HG03432 (cell line): Measurements from ENCODE around the gene ZNF189.

Experiments used
- ATAC-seq: cut with Tn5 transposase; IDR thresholded peaks from one replicate; pipeline ENCODE4 v1.9.1; 2021; ENCODE audit warnings: mild to moderate bottlenecking, moderate library complexity; ENCODE audit not compliant: unreplicated experiment

ZNF189 gene

DNA sequence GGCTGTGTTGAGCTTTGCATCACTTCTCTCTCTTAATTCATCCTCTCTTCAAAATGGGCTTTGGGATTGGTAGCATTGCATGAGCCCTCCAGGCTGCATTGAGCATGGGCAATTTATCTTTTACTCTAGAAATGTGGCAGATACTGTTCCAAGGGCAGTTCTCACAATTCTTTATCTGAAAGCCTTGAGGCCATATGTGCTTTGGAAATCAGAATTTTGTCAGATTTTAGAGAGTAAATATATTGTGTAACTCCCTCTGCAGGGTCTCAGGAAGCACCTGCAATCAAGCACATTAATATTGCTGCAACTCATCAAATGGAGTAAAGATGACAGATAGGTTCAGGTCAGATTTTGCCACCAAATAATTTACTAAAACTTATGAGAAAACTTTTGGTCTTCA, 19.3 kb downstream of the ZNF189 start:
- no peak for ATAC-seq

DNA sequence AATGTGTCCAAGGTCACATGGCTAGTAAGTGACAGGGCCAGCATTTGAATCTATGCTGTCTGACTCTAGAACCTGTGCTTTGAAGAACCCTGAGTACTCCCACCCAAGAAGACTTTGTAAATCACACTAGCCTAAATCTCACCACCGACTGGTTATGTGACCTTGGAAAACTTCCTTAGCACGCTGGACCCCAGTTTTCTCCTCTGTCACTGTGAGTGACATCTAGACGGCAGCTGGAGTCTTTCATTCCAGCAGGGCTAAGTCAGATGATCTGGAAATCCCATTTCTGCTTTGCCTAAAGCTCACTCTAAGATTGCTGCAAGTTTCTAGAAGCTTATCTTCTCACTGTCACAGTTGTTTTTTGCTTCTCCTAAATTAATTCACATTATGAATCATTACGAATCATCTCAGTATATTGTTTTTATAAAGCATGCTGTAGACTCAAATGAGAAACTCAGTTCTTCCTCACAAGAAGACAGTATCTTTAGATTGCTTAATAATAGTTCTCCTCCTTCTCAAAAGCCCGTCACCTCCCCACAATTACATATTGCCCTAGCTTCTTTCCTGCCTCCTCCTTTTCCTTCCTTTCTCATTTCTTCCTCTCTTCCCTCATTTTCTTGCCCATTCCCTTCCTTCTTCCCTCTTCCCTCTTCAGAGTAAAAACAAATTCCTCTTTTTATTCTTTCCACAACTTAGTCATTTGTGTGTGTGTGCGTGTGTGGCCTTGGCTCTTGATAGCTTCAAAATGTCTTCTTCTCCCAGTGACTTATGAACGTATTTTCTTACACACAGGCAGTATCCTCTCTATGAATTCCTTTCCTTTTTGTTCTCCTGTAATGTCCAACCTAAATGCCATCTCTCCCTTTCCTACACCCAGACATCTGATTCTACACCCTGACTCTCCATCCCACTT, 20.1 kb downstream of the ZNF189 start:
- no peak for ATAC-seq

DNA sequence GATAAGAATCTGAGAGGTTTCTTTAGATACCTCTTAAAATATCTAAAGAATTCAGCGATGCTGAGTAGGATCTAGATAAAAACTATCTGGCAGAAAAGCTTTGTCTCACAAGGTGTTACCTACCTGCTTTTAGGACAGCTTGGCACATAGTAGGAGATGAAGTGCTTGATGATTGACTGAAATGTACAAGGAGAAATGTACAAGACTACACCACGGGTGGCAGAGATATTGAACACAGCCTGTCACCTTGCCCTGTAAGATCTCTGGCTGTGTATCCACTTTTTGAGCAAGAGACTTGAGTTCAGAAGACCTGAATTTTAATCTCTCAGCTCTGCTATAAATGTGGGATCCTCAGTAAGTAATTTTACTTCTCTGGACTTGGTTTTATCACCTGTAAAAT, 21.2 kb downstream of the ZNF189 start:
- ATAC-seq = no peak

DNA sequence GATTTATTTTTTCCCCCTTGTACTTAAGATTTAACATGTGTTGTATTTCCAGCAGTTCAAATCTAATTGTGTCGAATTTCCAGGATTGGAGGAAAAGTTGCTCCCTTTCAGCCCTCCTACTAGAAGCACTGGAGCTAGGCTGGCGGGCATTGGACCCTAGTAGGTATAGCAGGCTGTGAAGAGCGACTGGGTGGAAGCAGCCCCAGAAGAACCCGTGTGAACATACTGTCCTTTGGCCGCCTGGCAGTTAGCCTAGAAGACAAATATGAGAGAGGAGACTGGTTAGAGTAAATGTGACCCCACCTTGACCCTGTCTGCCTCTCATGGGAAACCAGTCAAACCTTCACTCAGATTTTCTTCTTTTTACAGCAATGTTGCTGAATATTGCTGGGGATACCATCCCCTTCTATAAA, 23.0 kb downstream of the ZNF189 start:
- no peak for ATAC-seq

DNA sequence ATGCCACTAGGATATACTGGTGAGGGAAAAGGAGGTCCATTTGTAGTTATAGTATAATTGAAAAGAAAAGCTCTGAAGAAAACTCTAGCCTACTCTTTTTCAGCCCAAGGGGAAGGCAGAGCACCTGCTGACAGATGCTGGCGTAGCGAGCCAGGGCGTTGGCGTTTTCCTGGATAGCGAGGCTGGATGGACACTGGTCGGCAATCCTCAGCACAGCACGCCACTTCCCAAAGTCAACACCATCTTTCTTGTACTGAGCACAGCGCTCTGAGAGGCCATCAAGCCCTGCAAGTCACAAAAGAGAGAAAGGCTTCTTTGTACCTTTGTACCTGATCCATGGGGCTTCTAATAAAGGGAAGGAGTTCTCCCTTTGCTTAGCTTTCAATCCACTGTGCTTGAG, 28.7 kb downstream of the ZNF189 start:
- ATAC-seq = no peak

DNA sequence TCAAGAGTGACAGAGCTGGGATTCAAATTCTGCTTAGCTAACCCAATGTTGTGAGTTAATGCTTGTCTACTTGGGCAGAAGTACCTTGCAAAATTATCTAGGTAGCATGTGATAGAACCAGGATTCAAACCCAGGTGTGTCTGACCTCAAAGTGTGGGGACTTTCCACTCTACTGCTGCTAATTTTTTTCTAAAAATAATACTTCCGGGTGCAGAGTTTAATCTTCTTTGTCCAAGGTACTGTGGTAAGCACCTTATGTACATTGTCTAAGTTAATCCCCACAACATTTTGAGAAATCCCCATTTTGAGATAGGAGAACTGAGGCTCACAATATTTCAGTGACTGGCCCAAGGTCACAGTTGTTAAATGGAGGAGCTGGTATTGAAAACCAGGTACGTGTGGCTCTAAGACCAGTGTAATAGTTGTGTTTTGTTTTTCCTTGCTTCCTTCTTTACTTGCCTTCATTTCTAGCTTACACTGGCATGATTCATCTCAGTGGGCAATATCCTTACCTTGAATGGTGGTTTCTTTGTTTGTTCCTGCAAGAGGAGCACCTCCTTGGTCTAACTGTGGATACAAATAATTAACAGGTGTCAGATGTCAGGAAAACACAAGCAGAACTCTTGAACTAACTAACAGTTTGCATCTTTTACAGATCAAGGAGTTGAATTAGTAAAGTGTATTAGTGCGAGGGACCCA, 29.5 kb downstream of the ZNF189 start:
- peak; percentile 83 for ATAC-seq

DNA sequence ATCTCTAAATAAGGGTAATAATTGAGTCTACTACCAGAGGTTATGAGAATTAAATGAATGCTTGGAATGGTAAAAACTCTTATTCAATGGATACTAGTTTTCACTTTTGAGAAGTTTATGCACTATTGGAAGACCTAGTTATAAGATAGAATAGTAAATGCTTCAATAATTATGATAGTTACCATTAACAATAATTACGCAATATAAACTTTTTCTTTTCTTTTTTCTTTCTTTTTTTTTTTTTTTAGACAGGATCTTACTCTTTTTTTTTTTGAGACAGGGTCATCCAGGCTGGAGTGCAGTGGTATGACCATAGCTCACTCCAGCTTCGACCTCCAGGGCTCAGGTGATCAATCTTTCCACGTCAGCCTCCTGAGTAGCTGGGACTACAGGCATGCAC, 30.3 kb downstream of the ZNF189 start:
- no peak for ATAC-seq

DNA sequence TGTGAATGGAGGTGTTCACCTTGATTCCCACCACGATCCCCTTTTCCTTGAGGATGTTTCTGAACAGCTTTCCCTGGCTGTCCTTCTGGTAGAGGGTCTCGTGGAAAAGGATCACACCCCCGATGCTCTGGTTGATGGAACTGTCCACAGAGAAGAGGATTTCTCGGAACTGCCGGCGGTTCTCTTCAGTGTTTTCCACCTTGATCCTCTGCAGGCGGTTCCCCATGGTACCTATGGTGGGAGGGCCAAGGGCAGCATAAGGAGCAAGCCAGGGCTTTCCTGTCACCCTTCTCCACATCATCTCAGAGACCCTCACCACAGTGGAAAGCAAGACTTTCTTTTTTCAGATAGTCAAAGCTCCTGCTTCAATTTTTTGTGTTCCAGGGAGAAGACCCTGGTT, 31.1 kb downstream of the ZNF189 start:
- no peak for ATAC-seq

DNA sequence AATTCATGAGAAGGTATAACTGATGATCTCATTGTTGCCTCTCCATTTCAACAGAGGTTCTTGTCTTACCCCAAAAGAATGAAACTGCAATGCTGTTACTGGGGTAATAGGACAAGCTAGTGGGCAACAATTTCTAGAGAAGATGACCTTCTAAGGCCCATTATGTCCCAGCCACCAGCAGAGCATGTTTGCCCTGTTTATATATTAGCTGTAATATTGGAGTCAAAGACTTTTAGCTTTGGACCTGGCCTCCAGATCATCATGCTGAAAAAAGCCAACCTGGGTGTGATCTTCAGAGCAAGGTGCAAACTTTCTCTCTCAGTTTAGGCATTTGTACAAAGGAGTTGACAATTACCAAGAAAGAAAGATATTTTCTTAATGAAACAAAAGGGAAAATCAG, 33.5 kb downstream of the ZNF189 start:
- ATAC-seq = no peak

DNA sequence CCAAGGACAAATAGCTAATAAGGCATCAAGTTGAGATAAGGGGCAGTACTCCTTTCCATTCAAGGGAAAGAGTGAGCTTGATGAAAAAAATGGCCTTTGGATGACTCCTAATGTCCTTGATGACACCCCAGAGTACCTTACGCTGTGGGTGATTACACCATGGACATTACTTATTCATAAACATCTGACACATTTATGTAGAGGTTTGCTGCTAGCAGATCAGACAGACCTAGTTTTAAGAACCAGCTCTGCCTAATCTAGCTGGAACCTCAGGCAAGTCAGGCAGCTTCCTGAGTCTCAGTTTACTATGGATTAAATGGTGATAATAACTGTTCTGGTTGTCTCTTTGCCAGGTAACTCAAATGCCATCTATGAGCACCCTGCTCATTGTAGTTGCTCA, 34.1 kb downstream of the ZNF189 start:
- ATAC-seq = no peak

DNA sequence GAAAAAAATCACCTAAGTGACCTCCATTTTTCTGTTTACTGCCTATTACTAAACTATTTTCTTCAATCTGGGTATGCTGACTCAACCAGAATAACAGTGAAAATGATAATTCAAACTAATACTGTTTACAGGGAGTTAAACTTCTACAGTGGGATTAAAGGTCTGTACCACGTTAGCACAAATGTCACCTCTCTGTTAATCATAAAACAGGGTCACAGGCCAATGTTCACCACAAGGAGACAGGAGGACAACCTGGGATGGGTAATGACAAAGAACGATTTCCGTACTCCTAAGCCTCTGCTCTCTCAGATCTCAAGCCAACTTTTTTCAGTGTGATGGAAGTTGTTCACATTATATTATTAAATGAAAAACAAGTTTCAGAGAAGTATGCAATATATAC, 34.6 kb downstream of the ZNF189 start:
- ATAC-seq = no peak

DNA sequence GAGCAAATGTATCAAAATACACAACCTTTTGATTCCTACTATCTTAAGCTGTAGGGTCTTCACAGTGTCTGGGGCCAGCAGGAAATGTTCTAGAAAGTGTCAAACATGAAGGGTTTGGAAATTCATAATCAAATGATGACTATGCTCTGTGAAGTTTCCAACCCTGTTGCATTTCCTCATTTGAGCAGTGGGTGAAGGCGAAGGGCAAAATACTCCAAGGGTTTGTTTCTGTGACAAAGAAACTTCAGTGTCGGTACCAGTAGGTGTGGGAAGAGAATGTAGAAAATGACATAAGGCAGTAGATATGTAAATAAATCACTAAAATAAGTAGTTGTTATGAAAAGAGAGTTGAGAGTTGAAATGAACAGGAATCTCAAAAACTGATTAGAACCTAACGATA, 36.3 kb downstream of the ZNF189 start:
- no peak for ATAC-seq

DNA sequence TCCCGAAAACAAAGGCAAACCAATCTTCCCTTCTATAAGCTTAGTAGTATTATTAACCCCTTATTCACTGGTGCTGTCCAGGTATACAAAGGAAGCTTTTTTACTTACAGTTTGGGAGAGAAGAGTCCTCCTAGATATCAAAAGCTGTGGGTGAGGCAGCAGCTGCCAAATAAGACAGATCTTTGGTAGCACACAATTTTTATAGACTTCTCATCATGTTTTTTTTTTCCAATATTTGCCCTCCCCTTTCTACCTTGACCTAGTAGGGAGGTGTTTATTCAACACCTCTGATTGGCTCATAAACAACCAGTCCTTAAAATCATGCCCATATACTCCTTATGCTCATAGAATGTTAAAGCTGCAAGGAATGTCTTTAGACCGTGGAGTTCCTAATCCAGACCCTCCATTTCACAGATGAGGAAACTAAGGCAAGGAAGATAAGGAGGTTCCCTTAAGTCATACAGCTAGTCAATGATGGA, 37.0 kb downstream of the ZNF189 start, which contains the start of gene ALDOB:
Gene ALDOB (minus strand): TSS at position 174 of the 479 bp plus-strand sequence. CDS start 4,887 bp downstream, outside the sequence.
- ATAC-seq = no peak

DNA sequence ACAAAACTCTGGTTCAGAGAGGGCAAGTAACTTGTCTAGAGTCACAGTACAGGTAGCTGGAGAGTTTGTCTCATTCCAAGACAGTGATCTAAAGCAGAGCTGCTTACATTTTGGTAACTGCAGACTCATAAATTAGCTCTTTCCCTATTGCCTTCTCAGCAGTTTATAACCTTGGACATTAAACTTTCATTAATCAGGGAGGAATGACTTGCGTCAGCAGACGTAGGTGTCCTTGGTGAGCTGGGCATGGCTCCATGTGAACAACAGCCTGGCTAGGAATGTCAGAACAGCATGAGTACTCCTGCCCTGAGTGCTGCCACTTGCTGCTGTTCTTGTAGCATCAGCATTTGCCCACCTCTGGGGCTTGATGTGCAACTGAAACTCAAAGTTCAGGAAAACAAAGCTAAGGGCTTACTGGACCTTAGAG, 39.2 kb downstream of the ZNF189 start:
- no peak for ATAC-seq

DNA sequence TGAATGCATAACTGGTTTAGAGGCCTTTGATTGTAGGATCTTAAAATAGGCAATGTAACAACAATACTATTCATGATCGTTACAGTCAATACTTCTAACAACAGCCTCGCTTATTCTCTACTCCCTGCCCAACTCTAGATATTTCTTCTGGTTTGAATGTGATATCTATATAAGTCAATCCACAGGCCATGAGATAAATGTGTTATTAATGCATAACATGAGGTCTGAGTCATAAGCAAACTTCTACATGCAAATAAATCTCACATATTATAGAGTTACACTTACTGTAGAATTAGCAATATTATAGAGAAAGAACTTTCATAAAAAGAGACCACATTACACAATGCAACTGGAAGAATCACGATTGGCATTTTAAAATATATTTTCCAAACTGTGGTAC, 39.9 kb downstream of the ZNF189 start:
- ATAC-seq = no peak

DNA sequence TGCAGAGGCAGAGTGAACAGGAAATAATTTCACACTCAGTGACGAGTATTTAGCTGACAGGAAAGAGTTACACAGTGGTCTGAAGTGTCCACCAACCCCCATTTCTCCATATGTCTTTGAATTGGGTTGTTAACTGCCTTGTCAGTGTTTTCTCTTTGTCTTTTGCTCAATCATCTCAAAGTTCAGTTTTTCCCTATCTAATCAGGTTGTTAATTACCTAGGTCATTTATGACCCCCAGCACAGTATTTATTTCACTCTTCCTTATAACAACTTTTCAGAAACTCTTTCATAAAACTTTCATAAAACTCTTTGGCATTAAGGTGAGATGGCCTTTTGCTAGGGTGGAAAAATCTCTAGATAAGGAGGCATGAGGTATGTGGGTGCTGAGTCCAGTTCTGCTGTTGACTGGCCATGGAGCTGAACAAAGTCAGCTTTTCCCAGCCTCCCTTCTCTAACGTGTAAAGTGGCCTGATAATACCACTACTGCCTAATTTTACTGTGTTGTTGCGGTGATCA, 42.1 kb downstream of the ZNF189 start:
- ATAC-seq = no peak

DNA sequence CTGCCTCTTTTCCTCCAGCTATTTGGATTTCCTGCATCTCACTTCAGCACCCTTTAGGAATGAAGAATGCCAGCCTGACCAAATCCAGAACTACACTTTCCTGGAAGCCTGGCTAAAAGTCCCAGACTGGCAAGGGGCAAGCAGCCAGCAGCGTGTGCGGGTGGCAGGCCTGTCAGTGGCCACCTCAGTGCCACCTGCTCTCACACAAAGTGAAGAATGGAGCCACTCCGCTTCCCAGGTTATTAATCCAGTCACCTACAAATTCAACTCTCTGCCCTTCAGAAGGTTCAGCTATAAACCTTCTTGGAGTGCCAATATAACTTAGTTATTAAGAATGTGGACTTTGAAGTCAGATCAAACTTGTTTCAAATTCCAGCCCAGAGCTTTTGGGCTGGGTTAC, 43.7 kb downstream of the ZNF189 start:
- ATAC-seq = no peak

DNA sequence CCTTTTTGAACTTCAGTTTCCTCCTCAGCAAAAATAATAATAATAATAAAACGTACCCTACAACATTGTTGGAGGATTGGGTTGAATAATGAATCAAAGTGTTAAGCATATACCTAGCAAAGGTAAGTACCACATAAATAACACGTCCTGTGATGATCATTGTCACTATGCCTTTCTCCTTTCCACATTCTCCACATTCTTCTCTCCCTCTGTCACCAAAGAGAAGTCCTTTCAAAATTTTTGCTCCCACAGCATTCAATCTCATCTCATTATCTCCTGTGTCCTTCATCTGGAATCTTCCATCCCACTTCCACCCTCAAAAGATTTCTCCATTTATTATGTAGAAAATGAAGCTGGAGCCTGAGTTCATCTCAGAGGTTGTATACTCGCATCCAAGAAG, 44.1 kb downstream of the ZNF189 start:
- no peak for ATAC-seq

DNA sequence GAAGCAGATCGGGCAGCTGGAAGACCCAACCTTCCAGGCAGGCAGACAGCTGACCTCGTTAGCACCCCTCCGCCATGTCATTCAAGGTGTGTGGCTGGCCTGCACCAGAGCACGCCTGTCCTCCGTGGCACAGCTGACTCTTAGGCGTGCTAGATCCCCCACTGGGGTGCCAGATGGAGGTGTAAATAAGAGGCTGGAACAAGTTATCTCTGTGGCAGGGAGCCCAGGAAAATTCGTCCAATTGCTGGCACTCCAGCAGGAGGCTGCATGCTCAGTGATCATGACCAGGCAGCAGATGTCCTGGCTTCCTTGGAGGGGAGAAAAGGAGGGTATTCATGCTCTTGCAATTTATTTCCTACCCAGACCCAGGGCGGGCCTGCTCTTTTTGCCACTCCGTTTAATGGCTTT, 44.7 kb downstream of the ZNF189 start:
- no peak for ATAC-seq

DNA sequence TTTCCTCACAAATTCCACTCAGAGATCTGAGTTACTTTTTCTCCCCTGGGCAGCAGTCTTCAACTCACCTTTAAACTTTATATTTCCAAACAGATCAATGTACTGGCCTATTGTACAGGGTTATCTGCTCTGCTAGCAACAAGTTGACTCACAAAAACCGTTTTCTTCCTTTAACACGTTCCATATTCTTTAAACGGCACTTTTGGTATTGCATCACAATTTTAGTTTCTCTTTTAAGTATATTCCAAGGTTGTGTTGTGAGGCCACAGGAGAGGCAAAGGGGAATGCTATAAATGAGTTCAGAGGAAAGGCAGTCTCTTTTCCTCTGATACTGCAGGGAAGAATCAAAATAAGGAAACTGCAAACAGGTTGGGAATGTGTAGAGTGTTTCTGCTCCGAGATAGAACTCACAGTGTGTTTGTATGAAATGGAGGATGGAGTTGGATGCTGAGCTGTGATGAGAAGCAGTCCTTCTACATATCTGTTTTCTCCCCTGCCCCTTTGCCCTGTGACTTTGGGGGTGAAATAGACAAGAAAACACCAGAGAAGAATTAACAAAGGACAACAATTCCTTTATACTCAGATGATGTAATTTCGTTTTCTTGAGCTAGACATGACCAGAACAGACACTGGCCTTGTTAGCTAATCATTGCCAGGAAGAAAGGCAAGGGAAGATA, 46.8 kb downstream of the ZNF189 start:
- ATAC-seq = no peak

DNA sequence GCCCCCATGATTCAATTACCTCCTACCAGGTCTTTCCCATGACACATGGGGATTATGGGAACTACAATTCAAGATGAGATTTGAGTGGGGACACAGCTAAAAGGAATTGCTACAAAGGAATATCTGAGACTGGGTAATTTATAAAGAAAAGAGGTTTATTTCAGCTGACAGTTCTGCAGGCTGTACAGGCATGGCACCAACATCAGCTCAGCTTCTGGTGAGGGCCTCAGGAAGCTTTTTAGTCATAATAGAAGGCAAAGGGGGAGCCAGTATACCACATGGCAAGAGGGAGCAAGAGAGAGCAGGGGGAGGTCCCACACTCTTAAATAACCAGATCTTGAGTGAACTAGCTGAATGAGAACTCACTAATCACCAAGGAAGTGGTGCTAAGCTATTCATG, 48.1 kb downstream of the ZNF189 start:
- no peak for ATAC-seq
